ENCODE measurements around the gene PDE4D.

DNA sequence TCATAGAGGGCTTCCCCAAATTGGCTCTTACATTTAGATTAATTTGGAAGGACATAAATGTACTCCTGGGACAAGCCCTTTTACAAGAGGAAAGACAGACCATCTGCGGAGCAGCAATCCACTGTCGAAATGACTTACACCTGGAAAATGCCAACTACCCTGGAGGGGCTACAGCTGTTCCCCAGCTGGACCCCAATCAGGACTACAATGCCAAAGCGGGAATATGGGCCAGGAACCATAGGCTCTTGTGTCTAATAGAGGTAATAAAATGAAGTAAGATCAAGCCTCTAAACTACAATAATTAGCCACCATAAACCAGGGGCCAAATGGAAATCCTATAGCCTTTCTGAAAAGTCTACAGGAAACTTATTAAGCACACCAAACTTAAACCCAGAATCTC is 581.3 kb downstream of the PDE4D start:
- TF ChIP-seq, protein P1, sequence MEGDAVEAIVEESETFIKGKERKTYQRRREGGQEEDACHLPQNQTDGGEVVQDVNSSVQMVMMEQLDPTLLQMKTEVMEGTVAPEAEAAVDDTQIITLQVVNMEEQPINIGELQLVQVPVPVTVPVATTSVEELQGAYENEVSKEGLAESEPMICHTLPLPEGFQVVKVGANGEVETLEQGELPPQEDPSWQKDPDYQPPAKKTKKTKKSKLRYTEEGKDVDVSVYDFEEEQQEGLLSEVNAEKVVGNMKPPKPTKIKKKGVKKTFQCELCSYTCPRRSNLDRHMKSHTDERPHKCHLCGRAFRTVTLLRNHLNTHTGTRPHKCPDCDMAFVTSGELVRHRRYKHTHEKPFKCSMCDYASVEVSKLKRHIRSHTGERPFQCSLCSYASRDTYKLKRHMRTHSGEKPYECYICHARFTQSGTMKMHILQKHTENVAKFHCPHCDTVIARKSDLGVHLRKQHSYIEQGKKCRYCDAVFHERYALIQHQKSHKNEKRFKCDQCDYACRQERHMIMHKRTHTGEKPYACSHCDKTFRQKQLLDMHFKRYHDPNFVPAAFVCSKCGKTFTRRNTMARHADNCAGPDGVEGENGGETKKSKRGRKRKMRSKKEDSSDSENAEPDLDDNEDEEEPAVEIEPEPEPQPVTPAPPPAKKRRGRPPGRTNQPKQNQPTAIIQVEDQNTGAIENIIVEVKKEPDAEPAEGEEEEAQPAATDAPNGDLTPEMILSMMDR (conservative IDR thresholded peaks at IDR 0.05; ENCODE audit: low read depth, low read length) = no peak
- TF ChIP-seq EZH2 (IDR thresholded peaks at IDR 0.05; ENCODE audit: borderline replicate concordance, low read depth, low read length, poor library complexity, severe bottlenecking) = no peak
